ENCODE results near the gene MPP2. TPM values are rescaled to one million over a fixed set of nuclear protein-coding genes. Genes with fewer than 3 reads are reported as not detected.

MPP2 gene
- total RNA-seq, 4 donors from 2014 or later: 2.3 to 2.7 (median 2.5) TPM

- no peak overlapping the region for H3K27ac ChIP-seq
- no peaks in the 10 kb centered on the region for H3K27me3 ChIP-seq
- 68% methylated on average over 5 of the region's 5 CpGs for WGBS
- no peaks in the 10 kb centered on the region for H3K4me1 ChIP-seq
- no peaks in the 10 kb centered on the region for H3K36me3 ChIP-seq
- TF ChIP-seq POLR2AphosphoS5 (IDR thresholded peaks at IDR 0.05) (no peak), POLR2A (IDR thresholded peaks at IDR 0.05) (no peak), EP300 (IDR thresholded peaks at IDR 0.05) (no peak), CTCF (IDR thresholded peaks at IDR 0.05) (no peak)
- H3K4me3 ChIP-seq: no peak overlapping the region
- no peak for DNase-seq (ENCODE audit: low spot score in 2 of 2)
- no peaks in the 10 kb centered on the region for H3K9me3 ChIP-seq
These were observed 15.3 kb downstream of the MPP2 start for GRCh38 chr17:43891851-43892646.

- Histone ChIP-seq H3K4me3 (no peak overlapping the region), H3K27me3 (no peaks in the 10 kb centered on the region), H3K9me3 (no peaks in the 10 kb centered on the region), H3K36me3 (no peaks in the 10 kb centered on the region), H3K4me1 (no peaks in the 10 kb centered on the region), H3K27ac (no peak overlapping the region)
- DNase-seq (ENCODE audit: low spot score in 2 of 2): no peak
- WGBS: 100% methylated on average over 1 of the region's 1 CpG
- TF ChIP-seq POLR2A (IDR thresholded peaks at IDR 0.05) (no peak), EP300 (IDR thresholded peaks at IDR 0.05) (no peak), CTCF (IDR thresholded peaks at IDR 0.05) (no peak)
These were observed 17.1 kb downstream of the MPP2 start for GRCh38 chr17:43890240-43890639.

- Histone ChIP-seq H3K9me3 (no peaks in the 10 kb centered on the region), H3K27me3 (no peaks in the 10 kb centered on the region), H3K4me3 (no peak overlapping the region), H3K36me3 (no peaks in the 10 kb centered on the region), H3K4me1 (no peaks in the 10 kb centered on the region), H3K27ac (no peak overlapping the region)
- TF ChIP-seq POLR2AphosphoS5 (IDR thresholded peaks at IDR 0.05): no peak
- no peak for TF ChIP-seq EP300 (IDR thresholded peaks at IDR 0.05)
- no peak for TF ChIP-seq CTCF (IDR thresholded peaks at IDR 0.05)
- no peak for TF ChIP-seq POLR2A (IDR thresholded peaks at IDR 0.05)
- WGBS: 75% methylated on average over 4 of the region's 4 CpGs
- DNase-seq (ENCODE audit: low spot score in 2 of 2): no peak
These were observed 18.8 kb downstream of the MPP2 start for GRCh38 chr17:43888548-43888947.

- WGBS: 93% methylated on average over 9 of the region's 14 CpGs
- TF ChIP-seq POLR2AphosphoS5 (IDR thresholded peaks at IDR 0.05) (no peak), POLR2A (IDR thresholded peaks at IDR 0.05) (no peak), CTCF (IDR thresholded peaks at IDR 0.05) (no peak), EP300 (IDR thresholded peaks at IDR 0.05) (no peak)
- H3K36me3 ChIP-seq: peaks cover 6% of the 10 kb centered on the region
- H3K4me3 ChIP-seq: no peak overlapping the region
- no peak for DNase-seq (ENCODE audit: low spot score in 2 of 2)
- H3K9me3 ChIP-seq: no peaks in the 10 kb centered on the region
- H3K27ac ChIP-seq: no peak overlapping the region
- no peaks in the 10 kb centered on the region for H3K27me3 ChIP-seq
- H3K4me1 ChIP-seq: peaks cover 7% of the 10 kb centered on the region
These were observed 24.4 kb downstream of the MPP2 start for GRCh38 chr17:43882761-43883415.

GRCh38 chr17:43881758-43882505, 25.4 kb downstream of the MPP2 start:
- Histone ChIP-seq H3K27me3 (no peaks in the 10 kb centered on the region), H3K9me3 (no peaks in the 10 kb centered on the region), H3K4me1 (peaks cover 7% of the 10 kb centered on the region), H3K27ac (no peak overlapping the region), H3K4me3 (no peak overlapping the region), H3K36me3 (peaks cover 6% of the 10 kb centered on the region)
- 97% methylated on average over 20 of the region's 27 CpGs for WGBS
- DNase-seq (ENCODE audit: low spot score in 2 of 2): no peak
- TF ChIP-seq POLR2A (IDR thresholded peaks at IDR 0.05): no peak
- no peak for TF ChIP-seq EP300 (IDR thresholded peaks at IDR 0.05)
- no peak for TF ChIP-seq POLR2AphosphoS5 (IDR thresholded peaks at IDR 0.05)
- no peak for TF ChIP-seq CTCF (IDR thresholded peaks at IDR 0.05)
